NCI-H1694 (cell line): ENCODE results near the gene IGF2.

Experiments
- DNase-seq: peaks from one replicate; lab custom pipeline; 2025; lab: John Stamatoyannopoulos, UW

IGF2 gene

GRCh38 chr11:2122907-2123627 is 16.1 kb downstream of the IGF2 start:
- DNase-seq, result no peak

- DNase-seq, result no peak
Measured at GRCh38 chr11:2122222-2122906, 16.8 kb downstream of the IGF2 start.

GRCh38 chr11:2121227-2122130 is 17.7 kb downstream of the IGF2 start:
- DNase-seq, result no peak

GRCh38 chr11:2120359-2121100 is 18.7 kb downstream of the IGF2 start:
- no peak for DNase-seq

GRCh38 chr11:2118677-2119076 is 20.5 kb downstream of the IGF2 start:
- DNase-seq, result no peak

GRCh38 chr11:2116680-2117079 is 22.5 kb downstream of the IGF2 start:
- no peak for DNase-seq

GRCh38 chr11:2115308-2115707 is 23.9 kb downstream of the IGF2 start:
- no peak for DNase-seq

GRCh38 chr11:2114430-2115241 is 24.6 kb downstream of the IGF2 start:
- DNase-seq, result no peak

- DNase-seq, result no peak
Measured at GRCh38 chr11:2113776-2114175, 25.4 kb downstream of the IGF2 start.

- DNase-seq, result no peak
Measured at GRCh38 chr11:2110521-2110920, 28.7 kb downstream of the IGF2 start.

GRCh38 chr11:2109541-2110019 is 29.6 kb downstream of the IGF2 start:
- no peak for DNase-seq

GRCh38 chr11:2108675-2109491 is 30.3 kb downstream of the IGF2 start:
- no peak for DNase-seq

- DNase-seq, result no peak
Measured at GRCh38 chr11:2107941-2108630, 31.1 kb downstream of the IGF2 start.

- no peak for DNase-seq
Measured at GRCh38 chr11:2107521-2107920, 31.7 kb downstream of the IGF2 start.

GRCh38 chr11:2106583-2107209 is 32.5 kb downstream of the IGF2 start:
- DNase-seq, result no peak

- no peak for DNase-seq
Measured at GRCh38 chr11:2105511-2105910, 33.7 kb downstream of the IGF2 start.

GRCh38 chr11:2104524-2105440 is 34.4 kb downstream of the IGF2 start:
- DNase-seq, result no peak
